NCI-H2227 (cell line): ENCODE data around the gene KIF21B.

Experiments used
- DNase-seq: peaks from one replicate; lab custom pipeline; 2025; ENCODE audit not compliant: unreplicated experiment; lab: John Stamatoyannopoulos, UW

Gene KIF21B, protein sequence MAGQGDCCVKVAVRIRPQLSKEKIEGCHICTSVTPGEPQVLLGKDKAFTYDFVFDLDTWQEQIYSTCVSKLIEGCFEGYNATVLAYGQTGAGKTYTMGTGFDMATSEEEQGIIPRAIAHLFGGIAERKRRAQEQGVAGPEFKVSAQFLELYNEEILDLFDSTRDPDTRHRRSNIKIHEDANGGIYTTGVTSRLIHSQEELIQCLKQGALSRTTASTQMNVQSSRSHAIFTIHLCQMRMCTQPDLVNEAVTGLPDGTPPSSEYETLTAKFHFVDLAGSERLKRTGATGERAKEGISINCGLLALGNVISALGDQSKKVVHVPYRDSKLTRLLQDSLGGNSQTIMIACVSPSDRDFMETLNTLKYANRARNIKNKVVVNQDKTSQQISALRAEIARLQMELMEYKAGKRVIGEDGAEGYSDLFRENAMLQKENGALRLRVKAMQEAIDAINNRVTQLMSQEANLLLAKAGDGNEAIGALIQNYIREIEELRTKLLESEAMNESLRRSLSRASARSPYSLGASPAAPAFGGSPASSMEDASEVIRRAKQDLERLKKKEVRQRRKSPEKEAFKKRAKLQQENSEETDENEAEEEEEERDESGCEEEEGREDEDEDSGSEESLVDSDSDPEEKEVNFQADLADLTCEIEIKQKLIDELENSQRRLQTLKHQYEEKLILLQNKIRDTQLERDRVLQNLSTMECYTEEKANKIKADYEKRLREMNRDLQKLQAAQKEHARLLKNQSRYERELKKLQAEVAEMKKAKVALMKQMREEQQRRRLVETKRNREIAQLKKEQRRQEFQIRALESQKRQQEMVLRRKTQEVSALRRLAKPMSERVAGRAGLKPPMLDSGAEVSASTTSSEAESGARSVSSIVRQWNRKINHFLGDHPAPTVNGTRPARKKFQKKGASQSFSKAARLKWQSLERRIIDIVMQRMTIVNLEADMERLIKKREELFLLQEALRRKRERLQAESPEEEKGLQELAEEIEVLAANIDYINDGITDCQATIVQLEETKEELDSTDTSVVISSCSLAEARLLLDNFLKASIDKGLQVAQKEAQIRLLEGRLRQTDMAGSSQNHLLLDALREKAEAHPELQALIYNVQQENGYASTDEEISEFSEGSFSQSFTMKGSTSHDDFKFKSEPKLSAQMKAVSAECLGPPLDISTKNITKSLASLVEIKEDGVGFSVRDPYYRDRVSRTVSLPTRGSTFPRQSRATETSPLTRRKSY (N-terminal part only)

DNA sequence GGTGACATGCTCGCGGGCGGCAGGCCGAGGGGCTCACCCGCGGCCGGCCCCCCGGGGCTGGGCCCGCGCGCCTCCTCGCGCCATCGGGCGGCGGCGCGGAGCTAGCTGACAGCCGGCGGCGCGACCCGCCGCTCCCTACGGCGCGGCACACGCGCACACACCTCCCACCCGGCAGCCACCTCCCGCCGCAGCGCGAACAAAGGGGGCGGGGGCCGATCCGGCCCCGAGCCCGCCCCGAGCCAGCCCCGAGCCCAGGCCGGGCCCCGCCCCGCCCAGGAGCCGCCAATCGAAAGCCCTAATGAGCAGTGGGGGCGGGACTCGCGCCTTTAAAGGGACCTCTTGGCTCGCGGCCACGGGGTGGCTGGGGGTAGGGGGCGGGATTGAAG is at the start of gene KIF21B:
TSS of gene KIF21B (minus strand) at position 198 of the 386 bp plus-strand sequence. CDS start 331 bp downstream, outside the sequence.
- DNase-seq: peak; percentile 95

DNA sequence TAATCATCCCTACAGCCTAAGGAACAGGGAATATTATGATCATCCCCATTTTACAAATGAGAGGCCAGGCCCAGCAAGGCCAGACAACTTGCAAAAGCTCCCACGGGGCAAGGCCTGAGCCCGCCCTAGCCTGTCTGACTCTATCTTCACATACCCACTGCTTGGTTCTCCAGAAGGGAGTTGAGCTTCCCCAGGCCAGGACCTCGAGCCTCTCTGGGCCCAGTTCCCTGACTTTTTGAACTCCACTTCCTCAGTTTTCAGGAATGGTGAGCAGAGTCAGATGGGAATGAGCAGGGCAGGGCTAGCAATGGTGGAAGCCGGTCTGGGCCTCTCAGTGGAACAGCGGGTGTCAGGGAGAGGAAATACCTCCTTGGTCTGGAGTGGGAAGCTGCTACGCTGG is 49.4 kb upstream of the KIF21B start:
- DNase-seq: no peak

DNA sequence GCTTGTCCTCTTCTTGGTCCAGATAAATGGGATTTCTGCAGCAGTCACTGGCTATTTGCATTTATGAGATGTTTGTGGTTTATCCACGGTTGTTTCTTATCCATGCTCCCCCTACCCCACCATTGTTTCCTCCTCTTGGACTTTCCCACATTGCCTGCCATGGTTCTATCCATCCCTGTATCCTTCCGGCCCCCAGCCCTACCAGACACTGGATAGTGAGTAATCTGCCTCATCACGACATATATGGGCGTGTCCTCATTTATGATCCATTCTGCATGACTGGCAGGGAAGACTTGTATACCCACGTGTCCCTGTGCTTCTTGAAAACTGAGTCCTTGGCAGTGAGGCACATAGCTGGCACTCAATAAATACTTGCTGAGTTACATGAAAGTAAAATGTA is 48.6 kb upstream of the KIF21B start:
- DNase-seq: no peak

DNA sequence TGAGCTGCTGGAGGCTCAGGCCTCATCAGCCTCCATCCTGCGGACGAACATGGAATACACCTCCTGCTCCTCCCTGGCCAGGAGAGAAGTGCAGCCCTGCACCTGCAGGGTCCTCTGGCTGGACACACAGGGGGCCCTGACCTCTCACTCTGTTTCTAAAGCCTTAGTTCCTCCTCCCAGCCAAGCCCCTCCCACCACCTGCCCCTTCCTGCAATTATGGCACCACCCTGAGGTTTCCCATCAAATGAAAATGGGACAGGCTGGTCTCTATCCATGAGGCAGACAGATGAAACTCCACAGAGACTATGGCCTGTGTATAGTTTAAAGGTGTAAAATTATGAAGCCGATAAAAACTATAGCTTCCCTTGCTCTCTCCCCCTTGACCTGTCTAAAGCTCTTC is 46.1 kb upstream of the KIF21B start:
- peak; percentile 21 for DNase-seq

DNA sequence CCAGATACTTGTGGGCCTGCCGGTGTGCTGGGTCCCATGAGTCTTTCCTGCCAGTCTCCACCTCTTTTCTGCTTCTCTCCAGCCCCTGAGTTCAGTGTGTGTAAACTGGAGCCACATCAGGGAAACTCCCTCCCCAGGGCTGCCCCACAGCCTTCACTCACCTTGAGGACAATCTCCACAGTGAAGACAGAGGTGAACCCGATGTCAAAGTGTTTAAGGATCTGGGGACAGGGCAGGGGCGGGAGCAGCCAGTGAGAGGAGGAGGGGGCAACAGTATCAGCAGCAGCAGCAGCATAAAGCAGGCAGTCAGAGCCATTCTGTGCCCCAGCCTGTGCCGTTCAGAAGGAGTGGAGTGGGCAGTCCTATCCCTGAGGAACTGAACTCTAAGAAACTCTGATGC is 45.5 kb upstream of the KIF21B start:
- DNase-seq: no peak

DNA sequence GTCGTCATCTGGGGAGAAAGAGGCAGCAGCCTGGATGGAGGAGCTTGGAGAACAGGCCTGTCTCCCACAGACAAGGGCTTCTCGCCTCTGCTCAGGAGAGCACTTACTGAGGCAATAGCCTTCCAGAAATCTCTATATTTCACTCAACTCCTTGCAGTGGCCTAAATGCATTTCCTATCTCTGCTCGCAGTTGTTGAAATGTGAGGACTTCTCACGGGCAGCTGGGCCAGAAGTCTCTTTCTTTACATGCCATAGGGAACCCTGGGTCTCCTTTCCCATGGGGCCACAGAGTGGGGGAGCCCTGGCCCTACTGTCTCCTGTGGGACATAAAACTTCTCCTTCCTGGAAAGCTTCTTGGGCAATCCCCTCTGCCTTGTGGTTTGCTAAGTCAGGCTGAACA is 43.5 kb upstream of the KIF21B start:
- no peak for DNase-seq

DNA sequence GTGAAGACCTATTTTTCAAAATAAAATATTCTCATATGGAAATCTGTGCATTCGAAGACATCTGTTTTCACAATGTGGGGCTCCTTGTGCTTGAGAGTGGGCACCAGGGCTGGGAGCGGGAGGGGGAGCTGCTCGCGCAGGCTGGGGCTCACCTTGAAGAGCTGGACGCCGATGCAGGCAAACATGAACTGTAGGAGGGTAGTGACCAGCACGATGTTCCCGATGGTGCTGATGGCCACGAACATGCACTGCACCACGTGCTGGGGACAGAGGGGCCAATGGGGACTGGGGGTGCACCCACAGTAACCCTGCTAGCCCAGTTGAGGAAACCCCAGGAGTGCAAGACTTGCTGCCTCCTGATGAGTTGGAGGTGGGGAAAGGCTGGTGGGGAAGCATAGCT is 42.2 kb upstream of the KIF21B start:
- DNase-seq: no peak

DNA sequence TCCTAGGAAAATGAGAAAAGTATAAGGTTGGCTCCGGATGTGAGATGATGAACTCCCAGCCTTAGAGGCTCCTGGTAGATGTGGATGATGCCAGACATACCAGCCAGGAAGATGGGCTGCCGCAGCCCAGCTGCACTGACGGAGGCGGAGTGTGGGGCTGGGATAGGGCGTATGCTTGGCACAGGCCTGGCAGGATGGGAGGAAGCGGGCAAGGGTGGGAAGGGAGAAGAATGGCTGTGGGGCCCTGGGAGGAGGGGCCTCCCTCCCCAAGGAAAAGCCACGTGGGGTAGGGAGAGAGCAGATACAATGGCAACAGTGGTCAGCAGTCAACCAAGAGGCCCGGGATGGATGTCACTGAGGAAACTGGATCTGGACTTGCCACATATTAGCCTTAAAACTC is 41.3 kb upstream of the KIF21B start:
- DNase-seq: no peak

DNA sequence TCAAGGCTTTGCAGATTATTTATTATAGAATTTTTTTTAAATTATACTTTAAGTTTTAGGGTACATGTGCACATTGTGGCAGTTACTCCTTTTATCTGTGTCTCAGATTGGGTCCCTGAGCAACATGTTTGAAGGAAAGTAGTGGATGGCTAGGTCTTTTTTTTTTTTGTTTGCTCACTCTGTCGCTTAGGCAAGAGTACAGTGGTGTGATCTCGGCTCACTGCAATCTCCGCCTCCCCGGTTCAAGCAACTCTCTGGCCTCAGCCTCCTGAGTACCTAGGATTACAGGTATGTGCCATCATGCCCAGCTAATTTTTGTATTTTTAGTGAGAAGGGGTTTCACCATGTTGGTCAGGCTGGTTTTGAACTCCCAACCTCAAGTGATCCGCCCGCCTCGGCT is 39.6 kb upstream of the KIF21B start:
- DNase-seq: no peak

DNA sequence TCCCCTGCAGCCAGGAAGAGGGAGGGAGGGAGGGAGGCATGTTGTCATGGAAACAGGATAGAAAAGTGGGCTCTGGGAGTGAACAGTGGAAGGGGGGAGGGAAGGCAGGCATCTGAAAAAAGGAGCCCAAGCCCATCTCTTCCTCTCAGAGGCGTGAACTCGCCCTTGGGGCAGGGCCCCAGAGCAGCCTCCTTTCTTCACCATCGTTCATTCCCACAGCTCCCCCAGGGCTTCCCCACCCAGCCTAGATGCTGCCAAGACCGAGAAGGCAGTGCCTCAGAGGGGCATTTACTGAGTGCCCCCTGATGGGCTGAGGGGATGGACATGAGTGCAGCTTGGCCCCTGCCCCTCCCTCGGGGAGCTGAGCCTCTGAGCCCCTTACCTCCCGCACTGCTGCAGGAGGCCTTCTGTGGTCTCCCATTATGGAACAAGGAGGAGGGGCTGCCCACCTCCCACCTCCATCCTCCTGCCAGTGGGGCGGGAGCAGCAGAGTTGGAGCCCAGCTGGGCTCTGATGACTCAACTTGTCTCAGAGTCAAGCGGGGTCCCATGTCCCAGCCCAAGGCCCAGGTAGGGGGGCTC is 39.1 kb upstream of the KIF21B start:
- peak; percentile 66 for DNase-seq

DNA sequence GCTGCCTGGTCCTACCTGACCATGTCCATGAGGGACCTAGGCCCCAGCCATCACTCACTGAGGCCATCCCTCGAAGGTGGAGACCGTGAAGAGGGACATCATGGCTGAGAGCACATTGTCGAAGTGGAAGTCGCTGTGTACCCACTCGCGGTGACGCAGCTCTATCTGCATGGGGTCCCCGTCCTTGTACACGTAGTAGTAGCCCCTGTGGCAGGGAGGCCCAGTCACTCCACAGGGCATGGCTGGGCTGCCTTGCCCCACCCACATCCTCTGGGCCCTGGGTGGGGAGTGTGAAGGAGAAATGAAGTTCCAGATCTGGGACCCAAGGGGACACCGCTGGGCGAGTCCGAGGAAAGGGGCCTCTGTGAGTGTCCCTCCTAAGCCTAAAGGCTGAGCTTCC is 38.4 kb upstream of the KIF21B start:
- no peak for DNase-seq

DNA sequence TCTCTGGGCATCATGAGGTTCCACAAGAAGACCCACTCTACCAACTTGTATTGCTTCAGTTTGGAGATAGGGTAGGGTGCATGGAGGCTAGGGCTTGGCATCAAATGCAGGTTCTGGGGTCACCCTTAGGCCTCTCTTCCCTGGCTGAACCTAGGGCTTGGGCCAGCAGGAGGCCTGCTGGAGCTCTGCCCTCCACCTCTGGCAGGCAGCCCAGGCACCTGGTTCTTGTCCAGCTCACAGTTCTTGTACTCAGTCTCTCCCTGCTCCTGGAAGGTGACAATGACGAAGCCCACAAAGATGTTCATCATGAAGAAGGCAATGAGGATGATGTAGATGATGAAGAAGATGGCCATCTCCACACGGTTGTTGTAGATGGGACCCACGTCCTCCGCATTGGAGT is 37.5 kb upstream of the KIF21B start:
- no peak for DNase-seq

DNA sequence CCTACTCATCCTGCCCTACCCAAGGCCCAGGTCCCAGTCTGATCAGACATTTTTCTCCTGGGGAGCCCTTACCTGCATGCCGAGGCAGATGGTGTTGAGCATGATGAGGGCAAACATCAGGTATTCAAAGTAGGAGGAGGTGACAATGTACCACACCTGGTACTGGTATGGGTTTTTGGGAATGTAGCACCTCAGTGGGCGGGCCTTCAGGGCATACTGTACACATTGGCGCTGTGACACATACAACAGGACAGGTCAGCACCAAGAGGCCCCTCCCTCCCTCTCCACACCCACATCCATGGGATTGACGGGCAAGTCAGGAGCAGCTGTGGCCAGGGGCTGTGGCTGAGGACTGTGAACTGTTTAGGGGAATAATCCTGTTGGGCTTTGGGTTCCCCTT is 37.1 kb upstream of the KIF21B start:
- DNase-seq: no peak

DNA sequence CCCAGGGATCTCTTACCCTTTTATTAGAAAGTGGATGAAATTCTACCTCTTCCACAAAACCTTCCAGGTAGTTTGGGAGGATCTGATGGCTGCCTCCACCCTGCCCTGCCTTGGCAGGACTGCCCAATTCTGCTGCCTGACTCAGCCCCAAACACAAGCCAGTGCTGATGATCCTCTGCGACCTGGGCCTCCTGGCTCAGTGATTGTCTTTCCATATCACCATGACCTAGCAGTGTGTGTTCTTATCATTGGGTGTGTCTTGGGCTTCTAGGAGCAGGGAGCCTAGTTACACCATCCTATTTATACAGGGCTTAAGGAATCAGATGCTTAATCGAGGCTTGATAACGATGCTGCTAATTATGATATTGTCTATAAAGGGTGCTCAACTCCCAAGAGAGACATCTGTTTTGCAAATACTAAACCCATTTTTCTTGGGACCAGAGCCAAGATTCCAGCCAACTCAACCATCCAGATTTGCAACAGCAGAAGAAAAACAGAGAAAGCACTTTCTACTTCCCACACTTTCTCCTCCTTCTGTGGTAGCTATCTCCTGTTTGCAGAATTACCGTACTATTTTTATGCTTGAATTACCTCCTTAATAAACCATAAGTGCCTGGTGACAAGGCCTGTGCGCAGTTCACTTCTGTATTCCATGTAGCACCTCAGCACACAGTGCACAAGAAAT is 36.5 kb upstream of the KIF21B start:
- DNase-seq: no peak

DNA sequence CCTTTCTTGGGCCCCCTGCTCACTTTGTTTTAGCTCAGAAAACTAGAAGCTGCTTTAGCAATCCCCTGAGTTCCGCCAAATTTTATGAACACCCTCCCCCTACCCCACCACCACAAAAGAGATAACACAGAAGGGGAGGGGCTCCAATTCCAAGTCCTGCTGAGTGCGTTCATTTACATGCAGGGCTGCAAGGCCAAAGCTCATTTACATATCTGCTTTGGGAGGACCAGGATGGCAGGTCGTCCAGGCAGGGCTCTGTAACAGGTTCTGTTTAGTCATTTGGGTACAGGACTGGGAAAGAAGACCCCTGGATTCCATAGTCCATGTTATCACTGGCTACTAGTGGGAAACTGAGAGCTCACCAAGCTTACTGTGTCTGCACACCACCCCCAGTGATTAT is 35.9 kb upstream of the KIF21B start:
- no peak for DNase-seq

DNA sequence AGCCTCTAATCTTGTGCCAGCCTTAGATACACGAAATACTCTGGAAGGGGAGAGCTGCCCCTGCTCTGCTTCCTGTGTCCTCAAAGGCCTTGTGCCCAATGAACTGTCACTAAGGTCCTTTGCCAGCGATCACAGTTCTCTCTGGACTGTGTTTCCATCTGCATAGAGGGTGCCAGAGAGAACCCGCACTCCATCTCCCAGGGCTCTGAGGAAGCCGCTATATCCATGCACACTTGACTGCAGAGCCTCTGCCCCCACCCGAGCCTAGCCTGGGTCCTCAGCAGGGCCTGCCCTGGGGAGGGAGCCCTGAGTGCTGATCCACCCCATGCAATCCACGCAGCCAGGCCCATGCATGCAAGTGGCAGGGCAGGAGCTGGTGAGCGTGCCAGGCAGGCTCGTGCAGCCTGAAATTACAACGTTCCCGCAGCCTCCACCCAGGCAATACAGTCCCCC is 30.6 kb upstream of the KIF21B start:
- no peak for DNase-seq

DNA sequence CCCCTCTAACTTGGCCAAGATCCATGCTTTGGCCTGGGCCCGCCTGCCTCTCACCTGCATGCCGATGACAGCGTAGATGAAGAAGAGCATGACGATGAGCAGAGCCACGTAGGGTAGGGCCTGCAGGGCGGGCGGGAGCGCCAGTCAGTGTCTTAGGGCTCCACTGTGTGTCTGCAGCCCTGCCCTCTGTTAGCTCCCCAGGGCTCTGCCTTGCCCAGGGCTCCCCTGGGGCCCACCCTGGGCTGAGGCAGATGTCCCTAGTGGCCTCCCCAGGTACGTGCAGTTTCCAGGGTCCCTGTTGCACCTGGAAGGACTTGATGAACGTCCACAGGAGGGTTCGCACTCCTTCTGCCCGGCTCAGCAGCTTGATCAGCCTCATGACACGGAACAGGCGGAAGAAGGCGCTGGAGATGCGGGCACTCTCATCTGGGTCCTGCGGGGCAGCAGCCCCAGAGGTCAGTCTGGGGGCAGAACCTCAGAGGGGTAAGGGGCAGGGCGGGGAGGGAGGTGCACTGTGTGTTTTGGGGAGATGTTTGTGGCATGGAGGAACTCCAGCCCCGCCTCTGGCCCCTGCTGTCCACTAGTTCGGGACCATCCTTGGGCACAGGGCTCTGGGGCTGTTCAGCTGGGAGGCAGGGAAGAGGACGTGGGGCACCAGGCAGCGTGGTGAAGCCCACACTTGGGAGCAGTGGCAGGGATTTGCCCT is 29.8 kb upstream of the KIF21B start:
- no peak for DNase-seq

DNA sequence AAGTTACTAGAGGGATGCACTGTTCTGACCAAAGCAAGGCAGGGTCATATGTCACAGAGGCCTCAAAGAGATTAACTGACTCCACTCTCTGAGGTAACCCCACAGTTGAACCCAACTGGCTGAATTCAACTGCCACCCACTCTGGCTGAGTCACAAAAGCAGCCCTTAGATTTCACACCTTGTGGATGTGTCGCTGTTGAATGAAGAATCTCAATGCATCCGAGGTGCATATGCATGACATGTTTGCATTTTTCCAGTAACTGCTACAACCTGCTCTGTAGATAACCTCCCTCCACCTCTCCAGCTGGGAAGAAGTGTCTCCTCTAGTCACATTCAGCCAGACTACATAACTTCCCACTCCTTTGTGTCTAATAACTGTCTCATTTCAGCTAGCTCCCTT is 27.9 kb upstream of the KIF21B start:
- DNase-seq: no peak

DNA sequence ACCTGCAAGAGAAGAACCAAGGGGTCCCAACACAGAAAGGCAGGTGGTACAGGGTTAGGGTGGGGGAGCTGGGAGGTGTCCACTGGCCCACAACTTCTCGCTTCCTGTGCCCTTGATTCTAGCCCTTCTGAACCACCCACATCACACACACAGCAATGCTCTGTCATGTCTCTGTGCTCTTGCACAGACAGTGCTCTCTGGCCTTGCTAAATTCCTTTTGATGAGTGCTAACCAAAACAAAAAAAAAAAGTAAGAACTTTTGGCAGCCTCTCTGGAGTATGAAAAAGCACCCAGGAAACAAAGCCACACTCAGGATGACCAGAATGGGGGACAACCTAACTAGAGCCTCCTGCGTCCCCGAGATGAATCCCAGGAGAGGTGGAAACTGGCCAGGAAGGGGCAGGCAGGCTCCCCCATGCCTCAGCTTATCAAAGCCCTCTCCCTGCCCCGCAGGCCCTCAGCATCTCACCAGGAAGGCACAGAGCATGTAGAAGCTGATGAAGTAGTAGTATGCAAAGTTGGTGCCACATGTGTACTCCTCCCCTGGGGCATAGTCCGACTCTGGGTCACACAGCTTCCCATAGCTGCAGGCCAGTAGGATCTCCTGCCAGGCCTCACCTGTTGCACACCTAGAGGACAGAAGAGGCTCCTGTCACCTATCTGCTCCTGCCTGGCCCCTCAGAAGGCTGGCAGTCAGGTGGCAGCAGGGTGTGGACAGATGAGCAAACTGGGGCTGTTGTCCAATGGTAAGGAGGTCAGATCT is 27.2 kb upstream of the KIF21B start:
- DNase-seq: no peak
